OCI-LY3 (cell line): ENCODE data around the gene CTSW.

ENCODE experiments used
- H2AFZ ChIP-seq: fragments of 200-600, 300-600 bp; shearing (Covaris generic); 2 replicates; pipeline ENCODE4 v1.6.0; 2014; ENCODE audit warnings: antibody characterized with exemption, low read depth, low read length
- H3K27ac ChIP-seq: fragments of 200-600, 300-600 bp; sonication (generic); 2 replicates; pipeline ENCODE4 v1.5.1; 2014; ENCODE audit warnings: mild to moderate bottlenecking, low read length, moderate library complexity, mixed read lengths
- H3K27me3 ChIP-seq: fragments of 200-600, 300-600 bp; sonication (generic); 2 replicates; pipeline ENCODE4 v1.6.1; 2014; ENCODE audit warnings: low read depth, low read length, mixed read lengths
- H3K36me3 ChIP-seq: fragments of 200-600, 300-600 bp; sonication (generic); replicated peaks from 2 replicates; pipeline ENCODE3; 2014; ENCODE audit warnings: low read depth, low read length, mixed read lengths
- H3K4me1 ChIP-seq: fragments of 300-600, 200-600 bp; sonication (generic); 2 replicates; pipeline ENCODE4 v1.6.1; 2014; ENCODE audit warnings: low read length, mixed read lengths
- H3K4me2 ChIP-seq: fragments of 200-600, 300-600 bp; sonication (generic); 2 replicates; pipeline ENCODE4 v1.6.1; 2014; ENCODE audit warnings: low read length, mixed read lengths
- H3K4me3 ChIP-seq: fragments of 300-600, 200-600 bp; sonication (generic); 2 replicates; pipeline ENCODE4 v1.5.1; 2014; ENCODE audit warnings: antibody characterized with exemption, mild to moderate bottlenecking, low read length, moderate library complexity
- H3K79me2 ChIP-seq: fragments of 300-600, 200-600 bp; shearing (Covaris generic); 2 replicates; pipeline ENCODE4 v1.6.1; 2014; ENCODE audit warnings: mild to moderate bottlenecking, low read length, mixed read lengths
- H3K9ac ChIP-seq: fragments of 300-600, 200-600 bp; shearing (Covaris generic); 2 replicates; pipeline ENCODE4 v1.6.0; 2014; ENCODE audit warnings: mild to moderate bottlenecking, low read length, moderate library complexity
- H3K9me3 ChIP-seq: fragments of 200-600, 300-600 bp; shearing (Covaris generic); 2 replicates; pipeline ENCODE4 v1.6.1; 2014; ENCODE audit warnings: low read length, mixed read lengths; ENCODE audit not compliant: insufficient read depth
- H4K20me1 ChIP-seq: fragments of 200-600, 300-600 bp; sonication (generic); 2 replicates; pipeline ENCODE4 v1.6.1; 2016; ENCODE audit warnings: low read length, mixed read lengths; ENCODE audit not compliant: insufficient read depth
- EZH2phosphoT487 ChIP-seq: fragments of 200-600 bp; shearing (Covaris generic); IDR thresholded peaks from 2 replicates; pipeline ENCODE4 v1.6.1; 2018; ENCODE audit warnings: antibody characterized with exemption, mixed run types, low read depth
- TF ChIP-seq, protein P1 (sequence below): fragments of 200-600, 300-600 bp; sonication (generic); IDR thresholded peaks from 2 replicates; pipeline ENCODE4 v1.5.1; 2014; ENCODE audit warnings: antibody characterized with exemption, low read length, low read depth

CTSW gene

GRCh38 chr11:65931773-65932557, 52.3 kb downstream of the CTSW start:
- H2AFZ ChIP-seq, result peak overlapping the region; percentile 63

GRCh38 chr11:65932558-65932919, 52.9 kb downstream of the CTSW start:
- Histone ChIP-seq H3K9ac (no peak overlapping the region), H2AFZ (peak overlapping the region; percentile 63; the same call in 1 of the 2 replicates), H3K27me3 (no peaks in the 10 kb centered on the region), H3K4me2 (0 out of 2 replicates have a peak overlapping the region, but pooled peaks have one; percentile 19), H3K4me3 (no peak overlapping the region), H3K36me3 (no peaks in the 10 kb centered on the region), H4K20me1 (no peaks in the 10 kb centered on the region), H3K9me3 (no peaks in the 10 kb centered on the region), H3K4me1 (peaks cover 41% of the 10 kb centered on the region), H3K79me2 (no peaks in the 10 kb centered on the region), H3K27ac (no peak overlapping the region)
- TF ChIP-seq EZH2phosphoT487, result no peak
- TF ChIP-seq, protein P1, sequence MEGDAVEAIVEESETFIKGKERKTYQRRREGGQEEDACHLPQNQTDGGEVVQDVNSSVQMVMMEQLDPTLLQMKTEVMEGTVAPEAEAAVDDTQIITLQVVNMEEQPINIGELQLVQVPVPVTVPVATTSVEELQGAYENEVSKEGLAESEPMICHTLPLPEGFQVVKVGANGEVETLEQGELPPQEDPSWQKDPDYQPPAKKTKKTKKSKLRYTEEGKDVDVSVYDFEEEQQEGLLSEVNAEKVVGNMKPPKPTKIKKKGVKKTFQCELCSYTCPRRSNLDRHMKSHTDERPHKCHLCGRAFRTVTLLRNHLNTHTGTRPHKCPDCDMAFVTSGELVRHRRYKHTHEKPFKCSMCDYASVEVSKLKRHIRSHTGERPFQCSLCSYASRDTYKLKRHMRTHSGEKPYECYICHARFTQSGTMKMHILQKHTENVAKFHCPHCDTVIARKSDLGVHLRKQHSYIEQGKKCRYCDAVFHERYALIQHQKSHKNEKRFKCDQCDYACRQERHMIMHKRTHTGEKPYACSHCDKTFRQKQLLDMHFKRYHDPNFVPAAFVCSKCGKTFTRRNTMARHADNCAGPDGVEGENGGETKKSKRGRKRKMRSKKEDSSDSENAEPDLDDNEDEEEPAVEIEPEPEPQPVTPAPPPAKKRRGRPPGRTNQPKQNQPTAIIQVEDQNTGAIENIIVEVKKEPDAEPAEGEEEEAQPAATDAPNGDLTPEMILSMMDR, result no peak; the same call in 1 of the 2 replicates

More at GRCh38 chr11:65931773-65932557, 52.3 kb downstream of the CTSW start:
- no peak overlapping the region for H3K27ac ChIP-seq
- no peak overlapping the region for H3K4me3 ChIP-seq
- H3K4me1 ChIP-seq, result peaks cover 41% of the 10 kb centered on the region
- no peaks in the 10 kb centered on the region for H3K36me3 ChIP-seq
- H3K27me3 ChIP-seq, result no peaks in the 10 kb centered on the region
- no peak overlapping the region for H3K9ac ChIP-seq
- no peaks in the 10 kb centered on the region for H4K20me1 ChIP-seq
- H3K79me2 ChIP-seq, result no peaks in the 10 kb centered on the region
- H3K9me3 ChIP-seq, result no peaks in the 10 kb centered on the region
- no peak for TF ChIP-seq EZH2phosphoT487
- TF ChIP-seq, protein P1, result peak; percentile 36
- peak overlapping the region; percentile 19; the same call in 1 of the 2 replicates for H3K4me2 ChIP-seq
